GM12878 (cell line): ENCODE data around the gene LGI4. TPM values are rescaled to one million over a fixed set of nuclear protein-coding genes. Genes with fewer than 3 reads are reported as not detected.

Source experiments
- ATAC-seq: fragments of 200-7000 bp; cut with Tn5 transposase; 3 replicates; pipeline ENCODE4 v1.9.1; 2020; ENCODE audit warnings: mild to moderate bottlenecking, moderate library complexity
- BruUV-seq: library from RNA; stranded (reverse); fragments of 400-500 nt; replicated peaks from 2 replicates; lab custom pipeline; 2021; lab: Mats Ljungman, UMichigan
- CTCF ChIA-PET: fragments of 300-600 bp; sonication (Branson Sonifier 250); formaldehyde crosslinking; extraction: SDS; loops from one replicate; lab custom pipeline; 2021; ENCODE audit warnings: inconsistent platforms; lab: Yijun Ruan, JAX
- POLR2A ChIA-PET: fragments of 350-600 bp; formaldehyde crosslinking; extraction: SDS; loops from one replicate; lab custom pipeline; 2021; ENCODE audit warnings: inconsistent platforms; lab: Charles Lee
- RAD21 ChIA-PET: fragments of 300-600 bp; sonication (Branson Sonifier 250); formaldehyde crosslinking; loops from one replicate; lab custom pipeline; 2023; ENCODE audit warnings: antibody characterized with exemption; ENCODE audit not compliant: unreplicated experiment; lab: Charles Lee
- SMC1A ChIA-PET: fragments of 300-600 bp; sonication (Branson Sonifier 250); formaldehyde crosslinking; loops from one replicate; lab custom pipeline; 2023; ENCODE audit not compliant: unreplicated experiment, uncharacterized antibody; lab: Charles Lee
- DNase-seq: peaks from one replicate; pipeline ENCODE4 v3.0.0-alpha.2; 2011; ENCODE audit warnings: low read depth, low spot score
- FAIRE-seq: peaks from 3 replicates; lab custom pipeline; 2011; peaks lifted over from hg19 to GRCh38; lab: Jason Lieb, UNC
- H2AFZ ChIP-seq: 2 replicates; pipeline ENCODE4 v1.6.0; 2011; ENCODE audit warnings: low read depth, low read length, control low read depth; ENCODE audit not compliant: control insufficient read depth
- H3K27ac ChIP-seq: 2 replicates; pipeline ENCODE4 v1.5.1; 2011; ENCODE audit warnings: control low read depth; ENCODE audit not compliant: control insufficient read depth, insufficient read depth
- H3K27me3 ChIP-seq, 2 experiments: replicated peaks in 1 of 2; 2 replicates each; pipeline versions ENCODE4 v1.6.0 to v1.6.1; 2011; ENCODE audit warnings: low read length in 1 of 2; ENCODE audit not compliant: control insufficient read depth in 2 of 2, insufficient read depth in 2 of 2
- H3K36me3 ChIP-seq, 2 experiments: 2 replicates each; pipeline ENCODE4 v1.5.1; 2011; ENCODE audit warnings: low read length in 1 of 2; ENCODE audit not compliant: control insufficient read depth in 2 of 2, insufficient read depth in 2 of 2
- H3K4me1 ChIP-seq: 2 replicates; pipeline ENCODE4 v1.6.1; 2011; ENCODE audit warnings: mild to moderate bottlenecking, low read length, moderate library complexity, mixed read lengths; ENCODE audit not compliant: control insufficient read depth, insufficient read depth
- H3K4me2 ChIP-seq: 2 replicates; pipeline ENCODE4 v1.6.0; 2011; ENCODE audit warnings: control low read depth; ENCODE audit not compliant: control insufficient read depth, insufficient read depth
- H3K4me3 ChIP-seq: fragments of 200-600 bp; sonication (generic); 2 replicates; pipeline ENCODE4 v1.5.1; 2016
- H3K79me2 ChIP-seq: 2 replicates; pipeline ENCODE4 v1.6.0; 2011; ENCODE audit warnings: low read length; ENCODE audit not compliant: control insufficient read depth, insufficient read depth
- H3K9ac ChIP-seq: 2 replicates; pipeline ENCODE4 v1.8.0; 2011; ENCODE audit warnings: low read length, control low read depth, mixed read lengths; ENCODE audit not compliant: control insufficient read depth, insufficient read depth
- H3K9me3 ChIP-seq: replicated peaks from 3 replicates; pipeline ENCODE4 v1.5.1; 2011; ENCODE audit warnings: mild to moderate bottlenecking, low read length; ENCODE audit not compliant: control insufficient read depth, insufficient read depth
- H4K20me1 ChIP-seq: 2 replicates; pipeline ENCODE4 v1.6.0; 2011; ENCODE audit not compliant: control insufficient read depth, insufficient read depth
- JUND ChIP-seq: IDR thresholded peaks from 2 replicates; pipeline ENCODE4 v1.6.1; 2012; ENCODE audit warnings: low read depth, mild to moderate bottlenecking, low read length, improper control_type of control experiment, moderate library complexity
- KLF5 ChIP-seq: fragments of 450-650 bp; IDR thresholded peaks from 2 replicates; pipeline ENCODE4 v1.6.1; 2014; ENCODE audit warnings: mild to moderate bottlenecking; ENCODE audit not compliant: partially characterized antibody
- RFX5 ChIP-seq: IDR thresholded peaks from 2 replicates; pipeline ENCODE4 v1.6.1; 2011; ENCODE audit warnings: low read depth, low read length, improper control_type of control experiment
- SMARCA5 ChIP-seq: fragments of 450-650 bp; IDR thresholded peaks from 2 replicates; pipeline ENCODE4 v1.6.1; 2017; ENCODE audit warnings: mild to moderate bottlenecking
- ZBED1 ChIP-seq: IDR thresholded peaks from 2 replicates; pipeline ENCODE4 v1.6.1; 2016; ENCODE audit warnings: borderline replicate concordance
- WGBS: methylation state at CpG from one replicate; pipeline ENCODE4 v1.1.6; 2016; ENCODE audit warnings: low lambda C conversion rate; ENCODE audit not compliant: insufficient replicate concordance, insufficient coverage; ENCODE audit errors: missing lambda C conversion rate; 5-methylcytosine and 5-hydroxymethylcytosine counted together
- in situ Hi-C: fragments of 300-500 bp; cut with MboI; formaldehyde crosslinking; loops from 9 replicates; pipeline ENCODE4 v1.14.3; 2018; ENCODE audit warnings: mixed read lengths
- intact Hi-C: fragments of 100-400 bp; cut with micrococcal nuclease; formaldehyde crosslinking; loops from one replicate; pipeline ENCODE4 v1.14.2; 2022; ENCODE audit not compliant: unreplicated experiment
- polyA plus RNA-seq, 11 experiments: library from polyadenylated mRNA; depleted of rRNA in 4 of 11; unstranded in 6 of 11; stranded (reverse) in 5 of 11; fragments of >200 nt; fragmentation: Nextera tagmentation in 4 of 11; fragmentation: Illumina TruSeq in 1 of 11; extraction: Ambion mirVana in 4 of 11; extraction: Trizol in 1 of 11; gene quantifications; 1 replicate in 1 of 11; 2 replicates in 10 of 11; pipeline versions ENCODE4 v1.2.1 to v1.2.3, GENCODE V29; 2011 to 2016; ENCODE audit warnings: inconsistent platforms in 2 of 11, missing spikeins in 2 of 11, low read depth in 1 of 11
- total RNA-seq, 4 experiments: library from RNA; depleted of rRNA in 3 of 4; stranded (reverse); fragments of >200 nt in 3 of 4; fragmentation: Illumina TruSeq in 1 of 4; extraction: Trizol in 1 of 4; gene quantifications; 2 replicates each; pipeline versions ENCODE4 v1.2.1 to v1.2.3, GENCODE V29; 2013 to 2021
- TF ChIP-seq, protein P1 (sequence below): fragments of 450-650 bp; IDR thresholded peaks from 2 replicates; pipeline ENCODE4 v1.6.1; 2017; ENCODE audit warnings: mild to moderate bottlenecking, moderate library complexity
- TF ChIP-seq, protein P2 (sequence below): fragments of 450-650 bp; IDR thresholded peaks from 2 replicates; pipeline ENCODE4 v1.6.1; 2018; ENCODE audit warnings: mild to moderate bottlenecking, low read depth, moderate library complexity; ENCODE audit not compliant: partially characterized antibody
- TF ChIP-seq, protein P3 (sequence below): IDR thresholded peaks from 2 replicates; pipeline ENCODE4 v1.6.1; 2012; ENCODE audit warnings: low read depth, low read length, improper control_type of control experiment
- TF ChIP-seq, protein P4 (sequence below): fragments of 450-650 bp; IDR thresholded peaks from 2 replicates; pipeline ENCODE4 v1.6.1; 2014; ENCODE audit warnings: mild to moderate bottlenecking

Gene LGI4
- total and polyA plus RNA-seq, 10 of the 15 experiments (the other 5 are each of a cell fraction or from before 2014, with no cell fraction given), result 0.11 TPM; not detected in 9

DNA sequence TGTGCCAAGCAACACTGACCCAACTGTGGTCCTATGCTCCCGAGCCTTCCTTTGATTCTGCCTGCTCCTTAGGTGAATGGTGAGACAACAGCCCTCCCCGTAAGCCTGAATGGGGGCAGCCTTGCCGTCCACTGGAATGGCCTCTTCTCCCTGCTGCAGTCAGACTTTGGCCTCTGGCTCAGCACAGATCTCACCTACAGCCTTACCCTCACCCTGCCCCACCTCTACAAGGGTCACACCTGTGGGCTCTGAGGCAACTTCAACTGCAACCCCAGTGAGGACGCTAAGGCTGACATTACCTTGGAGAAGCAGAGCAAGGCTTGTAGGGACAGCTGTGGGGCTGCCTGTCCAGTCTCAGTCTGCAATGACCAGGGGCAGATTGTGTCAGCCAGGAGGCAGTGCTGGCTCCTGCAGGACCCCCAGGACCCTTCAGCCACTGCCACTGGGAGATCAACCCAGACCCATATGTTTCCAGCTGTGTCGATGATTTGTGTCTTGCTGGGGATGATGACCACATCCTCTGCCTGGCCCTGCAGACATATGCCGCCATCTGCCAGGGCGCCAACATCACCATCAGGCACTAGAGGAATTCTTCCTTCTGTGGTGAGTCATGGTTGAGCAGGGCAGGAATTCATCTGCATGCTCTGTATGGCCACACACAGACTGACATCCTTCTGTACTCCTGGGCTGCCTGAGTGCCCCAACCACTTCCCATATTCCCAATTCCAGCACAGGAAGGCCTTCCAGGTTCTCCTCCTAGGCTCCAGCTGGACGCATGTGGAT is 46.5 kb downstream of the LGI4 start:
- DNase-seq (no peak), FAIRE-seq (no peak), ATAC-seq (no peak)
- H3K4me2 ChIP-seq, result no peak overlapping the region
- H3K36me3 ChIP-seq, result no peaks in the 10 kb centered on the region
- H2AFZ ChIP-seq, result no peak overlapping the region
- no TSS peak for BruUV-seq
- H3K9me3 ChIP-seq, result no peaks in the 10 kb centered on the region
- H3K27me3 ChIP-seq, result no peaks in the 10 kb centered on the region; a peak in 1 of 4 replicates
- no peak overlapping the region for H3K27ac ChIP-seq
- H4K20me1 ChIP-seq, result no peaks in the 10 kb centered on the region
- H3K79me2 ChIP-seq, result no peaks in the 10 kb centered on the region
- in situ Hi-C loops, result no loop called here
- H3K4me3 ChIP-seq, result no peak overlapping the region
- POLR2A ChIA-PET, result no interaction called here
- RAD21 ChIA-PET, result interaction anchor here (0.5 kb wide), 1 partner anchor 54 kb away, joined by 4 read pairs; no protein-coding TSS in a partner anchor
- H3K9ac ChIP-seq, result no peak overlapping the region
- CTCF ChIA-PET, result interaction anchor here (1.0 to 4.4 kb wide), 4 partner anchors 18 to 30 kb away, joined by 3 to 66 read pairs (median 4); no protein-coding TSS in a partner anchor
- 62% methylated on average over 8 of the region's 8 CpGs for WGBS
- peaks cover 21% of the 10 kb centered on the region for H3K4me1 ChIP-seq
- intact Hi-C loops, result no loop called here
- SMC1A ChIA-PET, result interaction anchor here (1.0 to 3.3 kb wide), 3 partner anchors 18 to 21 kb away, joined by 8 to 31 read pairs (median 17); no protein-coding TSS in a partner anchor
- TF ChIP-seq, protein P1, sequence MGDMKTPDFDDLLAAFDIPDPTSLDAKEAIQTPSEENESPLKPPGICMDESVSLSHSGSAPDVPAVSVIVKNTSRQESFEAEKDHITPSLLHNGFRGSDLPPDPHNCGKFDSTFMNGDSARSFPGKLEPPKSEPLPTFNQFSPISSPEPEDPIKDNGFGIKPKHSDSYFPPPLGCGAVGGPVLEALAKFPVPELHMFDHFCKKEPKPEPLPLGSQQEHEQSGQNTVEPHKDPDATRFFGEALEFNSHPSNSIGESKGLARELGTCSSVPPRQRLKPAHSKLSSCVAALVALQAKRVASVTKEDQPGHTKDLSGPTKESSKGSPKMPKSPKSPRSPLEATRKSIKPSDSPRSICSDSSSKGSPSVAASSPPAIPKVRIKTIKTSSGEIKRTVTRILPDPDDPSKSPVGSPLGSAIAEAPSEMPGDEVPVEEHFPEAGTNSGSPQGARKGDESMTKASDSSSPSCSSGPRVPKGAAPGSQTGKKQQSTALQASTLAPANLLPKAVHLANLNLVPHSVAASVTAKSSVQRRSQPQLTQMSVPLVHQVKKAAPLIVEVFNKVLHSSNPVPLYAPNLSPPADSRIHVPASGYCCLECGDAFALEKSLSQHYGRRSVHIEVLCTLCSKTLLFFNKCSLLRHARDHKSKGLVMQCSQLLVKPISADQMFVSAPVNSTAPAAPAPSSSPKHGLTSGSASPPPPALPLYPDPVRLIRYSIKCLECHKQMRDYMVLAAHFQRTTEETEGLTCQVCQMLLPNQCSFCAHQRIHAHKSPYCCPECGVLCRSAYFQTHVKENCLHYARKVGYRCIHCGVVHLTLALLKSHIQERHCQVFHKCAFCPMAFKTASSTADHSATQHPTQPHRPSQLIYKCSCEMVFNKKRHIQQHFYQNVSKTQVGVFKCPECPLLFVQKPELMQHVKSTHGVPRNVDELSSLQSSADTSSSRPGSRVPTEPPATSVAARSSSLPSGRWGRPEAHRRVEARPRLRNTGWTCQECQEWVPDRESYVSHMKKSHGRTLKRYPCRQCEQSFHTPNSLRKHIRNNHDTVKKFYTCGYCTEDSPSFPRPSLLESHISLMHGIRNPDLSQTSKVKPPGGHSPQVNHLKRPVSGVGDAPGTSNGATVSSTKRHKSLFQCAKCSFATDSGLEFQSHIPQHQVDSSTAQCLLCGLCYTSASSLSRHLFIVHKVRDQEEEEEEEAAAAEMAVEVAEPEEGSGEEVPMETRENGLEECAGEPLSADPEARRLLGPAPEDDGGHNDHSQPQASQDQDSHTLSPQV, result no peak
- TF ChIP-seq, protein P2, sequence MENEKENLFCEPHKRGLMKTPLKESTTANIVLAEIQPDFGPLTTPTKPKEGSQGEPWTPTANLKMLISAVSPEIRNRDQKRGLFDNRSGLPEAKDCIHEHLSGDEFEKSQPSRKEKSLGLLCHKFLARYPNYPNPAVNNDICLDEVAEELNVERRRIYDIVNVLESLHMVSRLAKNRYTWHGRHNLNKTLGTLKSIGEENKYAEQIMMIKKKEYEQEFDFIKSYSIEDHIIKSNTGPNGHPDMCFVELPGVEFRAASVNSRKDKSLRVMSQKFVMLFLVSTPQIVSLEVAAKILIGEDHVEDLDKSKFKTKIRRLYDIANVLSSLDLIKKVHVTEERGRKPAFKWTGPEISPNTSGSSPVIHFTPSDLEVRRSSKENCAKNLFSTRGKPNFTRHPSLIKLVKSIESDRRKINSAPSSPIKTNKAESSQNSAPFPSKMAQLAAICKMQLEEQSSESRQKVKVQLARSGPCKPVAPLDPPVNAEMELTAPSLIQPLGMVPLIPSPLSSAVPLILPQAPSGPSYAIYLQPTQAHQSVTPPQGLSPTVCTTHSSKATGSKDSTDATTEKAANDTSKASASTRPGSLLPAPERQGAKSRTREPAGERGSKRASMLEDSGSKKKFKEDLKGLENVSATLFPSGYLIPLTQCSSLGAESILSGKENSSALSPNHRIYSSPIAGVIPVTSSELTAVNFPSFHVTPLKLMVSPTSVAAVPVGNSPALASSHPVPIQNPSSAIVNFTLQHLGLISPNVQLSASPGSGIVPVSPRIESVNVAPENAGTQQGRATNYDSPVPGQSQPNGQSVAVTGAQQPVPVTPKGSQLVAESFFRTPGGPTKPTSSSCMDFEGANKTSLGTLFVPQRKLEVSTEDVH, result no peak
- TF ChIP-seq KLF5 (no peak), SMARCA5 (no peak), ZBED1 (no peak), JUND (no peak), RFX5 (no peak)
- TF ChIP-seq, protein P3, sequence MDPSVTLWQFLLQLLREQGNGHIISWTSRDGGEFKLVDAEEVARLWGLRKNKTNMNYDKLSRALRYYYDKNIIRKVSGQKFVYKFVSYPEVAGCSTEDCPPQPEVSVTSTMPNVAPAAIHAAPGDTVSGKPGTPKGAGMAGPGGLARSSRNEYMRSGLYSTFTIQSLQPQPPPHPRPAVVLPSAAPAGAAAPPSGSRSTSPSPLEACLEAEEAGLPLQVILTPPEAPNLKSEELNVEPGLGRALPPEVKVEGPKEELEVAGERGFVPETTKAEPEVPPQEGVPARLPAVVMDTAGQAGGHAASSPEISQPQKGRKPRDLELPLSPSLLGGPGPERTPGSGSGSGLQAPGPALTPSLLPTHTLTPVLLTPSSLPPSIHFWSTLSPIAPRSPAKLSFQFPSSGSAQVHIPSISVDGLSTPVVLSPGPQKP, result no peak
- TF ChIP-seq, protein P4, sequence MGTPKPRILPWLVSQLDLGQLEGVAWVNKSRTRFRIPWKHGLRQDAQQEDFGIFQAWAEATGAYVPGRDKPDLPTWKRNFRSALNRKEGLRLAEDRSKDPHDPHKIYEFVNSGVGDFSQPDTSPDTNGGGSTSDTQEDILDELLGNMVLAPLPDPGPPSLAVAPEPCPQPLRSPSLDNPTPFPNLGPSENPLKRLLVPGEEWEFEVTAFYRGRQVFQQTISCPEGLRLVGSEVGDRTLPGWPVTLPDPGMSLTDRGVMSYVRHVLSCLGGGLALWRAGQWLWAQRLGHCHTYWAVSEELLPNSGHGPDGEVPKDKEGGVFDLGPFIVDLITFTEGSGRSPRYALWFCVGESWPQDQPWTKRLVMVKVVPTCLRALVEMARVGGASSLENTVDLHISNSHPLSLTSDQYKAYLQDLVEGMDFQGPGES, result no peak
